ENCODE measurements around the gene NDUFS1.
A peak's percentile ranks its signal among the peaks of the same experiment; 100 is the strongest.
"Not testable (repeated sequence)": the region's sequence is repeated elsewhere in the genome, so short reads cannot be mapped to it uniquely, and the experiment has no call there.

The NDUFS1 gene

GRCh38 chr2:206095536-206096332, 63.5 kb downstream of the NDUFS1 start:
- FAIRE-seq: no peak

GRCh38 chr2:206092297-206092696, 66.9 kb downstream of the NDUFS1 start:
- no peak for FAIRE-seq

GRCh38 chr2:206088248-206088647, 71.0 kb downstream of the NDUFS1 start:
- no peak for FAIRE-seq

- peak; percentile 60 for FAIRE-seq
Observed at GRCh38 chr2:206086716-206087350, 72.4 kb downstream of the NDUFS1 start.

- FAIRE-seq: no peak
Observed at GRCh38 chr2:206085742-206086445, 73.3 kb downstream of the NDUFS1 start, which contains the start of gene INO80D. TSS of gene INO80D (minus strand) at chr2:206086174. CDS start at chr2:206063016, 23,158 bp downstream.

GRCh38 chr2:206084870-206085741, 74.1 kb downstream of the NDUFS1 start:
- FAIRE-seq: no peak

- FAIRE-seq: no peak
Observed at GRCh38 chr2:206084439-206084869, 74.8 kb downstream of the NDUFS1 start.

GRCh38 chr2:206083602-206084438, 75.4 kb downstream of the NDUFS1 start:
- FAIRE-seq: no peak

- FAIRE-seq: no peak
Observed at GRCh38 chr2:206082298-206082843, 76.9 kb downstream of the NDUFS1 start.

- FAIRE-seq: no peak
Observed at GRCh38 chr2:206080927-206081326, 78.3 kb downstream of the NDUFS1 start.

GRCh38 chr2:206079699-206080465, 79.4 kb downstream of the NDUFS1 start:
- FAIRE-seq: no peak

- FAIRE-seq: not testable (repeated sequence)
Observed at GRCh38 chr2:206077879-206078278, 81.4 kb downstream of the NDUFS1 start.

GRCh38 chr2:206075113-206075512, 84.1 kb downstream of the NDUFS1 start:
- no peak for FAIRE-seq

- no peak for FAIRE-seq
Observed at GRCh38 chr2:206071807-206072206, 87.4 kb downstream of the NDUFS1 start.

GRCh38 chr2:206069417-206069816, 89.8 kb downstream of the NDUFS1 start:
- FAIRE-seq: no peak

- FAIRE-seq: no peak
Observed at GRCh38 chr2:206068207-206068606, 91.0 kb downstream of the NDUFS1 start.
